ENCODE data around the gene SPEN.

- no peak for TF ChIP-seq POLR2A (IDR thresholded peaks at IDR 0.05; ENCODE audit: low read depth, low read length)
- TF ChIP-seq POLR2AphosphoS5 (IDR thresholded peaks at IDR 0.05; ENCODE audit: low read depth, low read length) = no peak
- TF ChIP-seq TAF1 (IDR thresholded peaks at IDR 0.05; ENCODE audit: borderline replicate concordance, low read depth, low read length) = no peak
Measured at GRCh38 chr1:15931884-15932283, 84.4 kb downstream of the SPEN start.
